HG03066 (cell line): ENCODE results near the gene ELL.
"Not testable (repeated sequence)": the region's sequence is repeated elsewhere in the genome, so short reads cannot be mapped to it uniquely, and the experiment has no call there.

Experiments
- ATAC-seq: cut with Tn5 transposase; IDR thresholded peaks from one replicate; pipeline ENCODE4 v1.9.1; 2021; ENCODE audit warnings: low read depth; ENCODE audit not compliant: unreplicated experiment

ELL gene

DNA sequence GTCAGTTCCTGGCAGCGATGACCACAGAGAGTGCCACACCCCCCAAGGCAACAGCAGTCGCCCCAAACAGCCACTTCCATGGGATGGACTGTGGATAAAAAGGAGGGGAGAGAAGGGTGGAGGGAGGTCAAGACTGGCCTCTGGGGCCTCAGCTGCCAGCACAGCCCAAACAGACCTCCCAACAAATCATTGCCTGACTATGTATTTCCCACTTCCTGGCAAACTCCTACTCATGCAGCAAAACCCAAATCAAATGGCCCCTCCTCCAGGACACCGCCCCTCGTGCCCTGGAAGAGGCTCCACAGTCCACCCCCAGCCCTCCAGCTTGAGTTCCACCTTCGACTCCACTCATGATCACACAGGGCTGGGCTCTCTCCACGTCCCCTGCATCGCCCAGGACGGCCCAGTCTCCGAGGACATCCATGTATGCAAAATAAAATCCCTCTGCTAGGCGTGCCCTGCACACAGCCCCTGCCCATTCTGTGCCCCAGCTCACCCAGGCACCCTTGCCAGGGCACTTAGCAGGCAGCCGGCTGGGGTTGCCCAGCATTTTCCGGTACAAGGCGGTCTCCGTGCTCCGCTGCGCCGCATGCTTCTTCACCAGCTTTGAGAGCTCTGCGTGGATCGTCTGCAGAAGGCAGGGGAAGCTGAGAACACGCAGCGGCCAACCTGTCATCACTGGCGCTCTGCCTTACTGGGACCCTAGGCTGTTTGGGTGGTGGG is 10.5 kb upstream of the ELL start:
- ATAC-seq, result no peak

- ATAC-seq, result no peak
These were observed 9.6 kb upstream of the ELL start for GRCh38 chr19:18531485-18531884.

DNA sequence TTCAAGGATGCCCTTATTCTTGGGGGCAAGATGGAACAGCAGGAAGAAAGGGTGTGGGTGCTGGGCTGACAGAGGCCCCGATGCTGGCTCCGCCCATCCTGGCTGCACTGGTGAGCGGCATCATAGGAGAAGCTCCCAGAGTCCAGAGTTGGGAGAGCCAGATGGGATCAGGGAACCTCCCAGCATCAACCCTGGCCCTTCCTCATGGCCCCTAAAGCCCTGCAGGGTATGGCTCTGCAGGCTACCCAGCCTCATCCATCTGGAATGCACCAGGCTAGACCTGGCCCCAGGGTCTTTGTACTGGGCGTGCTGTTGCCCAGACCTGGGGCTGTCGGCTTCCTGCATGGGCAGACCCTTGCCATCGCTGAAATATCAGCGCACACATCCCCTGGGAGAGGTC is 7.9 kb upstream of the ELL start:
- no peak for ATAC-seq

- no peak for ATAC-seq
These were observed 4.4 kb upstream of the ELL start for GRCh38 chr19:18526316-18526715.

DNA sequence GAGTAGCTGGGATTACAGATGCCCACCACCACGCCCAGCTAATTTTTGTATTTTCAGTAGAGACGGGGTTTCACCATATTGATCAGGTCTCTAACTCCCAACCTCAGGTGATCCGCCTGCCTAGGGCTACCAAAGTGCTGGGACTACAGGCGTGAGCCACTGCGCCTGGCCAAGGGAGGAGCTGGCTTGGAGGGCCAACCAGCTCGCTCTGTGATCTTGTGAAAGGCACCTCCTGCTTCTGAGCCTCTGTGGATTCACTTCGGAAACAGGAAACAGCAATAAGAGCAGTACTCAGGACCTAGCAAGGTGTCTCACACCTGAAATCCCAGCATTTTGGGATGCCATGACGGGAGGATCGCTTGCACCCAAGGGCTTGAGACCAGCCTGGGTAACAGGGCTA is 2.0 kb upstream of the ELL start:
- no peak for ATAC-seq

DNA sequence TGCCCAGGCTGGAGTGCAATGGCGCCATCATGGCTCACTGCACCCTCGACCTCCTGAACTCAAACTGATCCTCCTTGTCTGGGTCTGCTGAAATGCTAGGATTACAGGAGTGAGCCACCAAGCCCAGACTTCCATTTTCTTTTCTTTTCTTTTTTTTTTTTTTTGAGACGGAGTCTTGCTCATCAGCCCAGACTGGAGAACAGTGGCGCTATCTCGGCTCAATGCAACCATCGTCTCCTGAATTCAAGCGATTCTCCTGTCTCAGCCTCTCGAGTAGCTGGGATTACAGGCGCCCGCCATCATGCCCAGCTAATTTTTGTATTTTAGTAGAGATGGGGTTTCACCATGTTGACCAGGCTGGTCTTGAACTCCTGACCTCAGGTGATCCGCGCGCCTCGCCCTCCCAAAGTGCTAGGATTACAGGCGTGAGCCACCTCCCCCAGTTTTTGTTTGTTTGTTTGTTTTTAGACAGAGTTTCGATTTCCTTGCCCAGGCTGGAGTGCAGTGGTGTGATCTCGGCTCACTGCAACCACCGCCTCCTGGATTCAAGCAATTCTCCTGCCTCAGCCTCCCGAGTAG is 1.1 kb upstream of the ELL start:
- ATAC-seq, result not testable (repeated sequence)

DNA sequence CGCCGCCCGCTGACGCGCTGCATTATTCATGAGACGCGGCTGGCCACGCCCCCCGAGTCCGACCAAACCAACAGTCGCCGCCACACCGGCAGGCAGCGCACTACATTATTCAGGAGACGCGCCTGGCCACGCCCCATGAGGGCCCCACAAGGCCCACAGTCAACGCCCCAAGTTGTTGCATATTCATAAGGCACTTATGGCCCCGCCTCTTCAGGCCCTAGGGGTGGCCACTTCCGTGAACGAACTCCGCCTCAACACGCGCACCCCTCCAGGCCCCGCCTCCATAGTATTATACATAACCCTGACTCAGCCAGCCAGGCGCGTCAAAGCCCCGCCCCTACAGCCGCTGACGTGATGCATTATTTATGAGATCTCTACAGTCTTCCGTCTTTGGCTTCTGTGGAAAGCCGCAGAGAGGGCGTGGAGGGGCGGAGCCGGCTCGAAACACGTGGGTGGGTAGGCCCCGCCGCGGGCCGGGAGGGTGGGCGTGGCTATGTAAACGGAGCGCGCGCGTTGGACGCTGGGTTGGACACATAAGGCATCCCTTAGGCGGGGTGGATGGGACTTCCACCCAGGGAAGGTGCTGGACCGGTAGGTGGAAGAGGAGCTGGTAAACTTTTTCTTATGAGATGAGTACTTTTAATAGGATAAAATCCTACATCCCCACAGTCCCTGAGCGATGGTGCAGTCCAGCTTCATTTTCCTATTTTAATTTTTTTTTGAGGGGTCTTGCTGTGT is 423 bp upstream of the ELL start:
- ATAC-seq, result peak; percentile 88

GRCh38 chr19:18520848-18521691 is 800 bp downstream of the ELL start:
- no peak for ATAC-seq

- ATAC-seq, result no peak
These were observed 1.7 kb downstream of the ELL start for GRCh38 chr19:18519962-18520847.

DNA sequence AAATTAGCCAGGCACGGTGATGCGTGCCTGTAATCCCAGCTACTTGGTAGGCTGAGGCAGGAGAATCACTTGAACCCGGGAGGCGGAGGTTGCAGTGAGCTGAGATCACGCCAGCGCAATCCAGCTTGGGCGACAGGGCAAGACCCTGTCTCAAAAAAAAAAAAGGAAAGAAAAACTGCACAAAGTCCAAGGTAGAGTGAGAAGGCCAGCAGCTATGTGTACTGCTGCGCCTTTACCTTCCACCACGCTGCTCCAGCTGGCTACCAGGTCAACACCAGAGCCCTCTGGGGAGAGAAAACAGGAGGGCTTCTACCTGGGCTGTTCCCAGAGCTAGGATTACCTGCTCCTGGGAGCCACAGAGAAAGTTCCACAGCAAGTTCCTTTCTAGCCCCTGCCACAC is 3.2 kb downstream of the ELL start:
- no peak for ATAC-seq

- ATAC-seq, result no peak
These were observed 4.3 kb downstream of the ELL start for GRCh38 chr19:18517606-18518005.

DNA sequence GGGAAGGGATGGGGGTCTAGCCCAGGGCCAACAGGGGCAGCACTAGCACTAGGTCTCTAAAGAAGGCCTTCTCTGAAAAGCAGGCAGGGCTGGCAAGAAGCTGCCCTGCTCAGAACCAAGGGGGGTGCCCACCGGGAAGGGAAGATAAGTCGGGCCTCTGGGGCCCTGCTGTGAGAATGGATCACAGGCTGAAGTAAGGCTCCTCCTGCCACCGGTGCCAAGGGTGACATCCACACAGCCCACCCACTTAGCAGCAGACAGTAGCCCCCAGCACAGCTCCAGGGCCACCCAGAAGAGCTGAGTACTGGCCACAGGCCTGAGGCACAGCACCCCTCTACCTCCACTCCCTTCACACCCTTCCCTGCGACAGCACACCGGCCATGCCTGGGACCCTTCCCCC is 5.9 kb downstream of the ELL start:
- no peak for ATAC-seq

GRCh38 chr19:18514800-18515682 is 6.8 kb downstream of the ELL start:
- no peak for ATAC-seq

DNA sequence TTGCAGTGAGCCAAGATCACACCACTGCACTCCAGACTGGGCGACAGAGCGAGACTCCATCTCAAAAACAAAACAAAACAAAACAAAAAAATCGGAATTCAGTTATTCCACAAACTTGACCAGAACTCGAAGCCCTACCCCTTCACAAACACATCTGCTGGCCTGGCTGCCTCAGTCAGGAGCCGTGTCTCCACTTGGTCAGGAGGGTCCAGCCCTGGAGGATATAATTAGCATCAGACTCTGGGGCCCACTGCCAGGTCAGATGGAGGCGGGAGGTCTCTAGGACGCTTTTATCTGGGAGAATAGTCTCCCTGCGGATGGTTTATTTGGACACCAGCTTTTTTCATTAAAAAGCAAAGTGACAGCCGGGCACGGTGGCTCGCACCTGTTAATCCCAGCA is 8.0 kb downstream of the ELL start:
- no peak for ATAC-seq

DNA sequence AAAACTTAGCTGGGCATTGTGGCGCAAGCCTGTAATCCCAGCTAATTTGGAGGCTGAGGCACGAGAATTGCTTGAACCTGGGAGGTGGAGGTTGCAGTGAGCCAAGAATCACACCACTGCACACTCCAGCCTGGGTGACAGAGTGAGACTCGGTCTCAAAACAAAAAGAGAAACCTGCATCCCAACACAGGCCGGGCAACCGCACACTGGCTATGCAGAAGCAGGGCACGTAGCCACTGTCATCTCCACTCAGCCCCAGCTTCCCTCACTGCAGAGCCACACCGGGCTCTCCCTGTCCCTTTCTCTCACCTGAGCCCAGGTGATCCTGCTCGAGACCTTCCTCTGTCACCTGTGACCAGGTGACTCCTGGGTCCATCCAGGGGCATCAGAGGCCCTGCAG is 11.7 kb downstream of the ELL start:
- no peak for ATAC-seq

GRCh38 chr19:18508585-18508984 is 13.3 kb downstream of the ELL start:
- ATAC-seq, result no peak

- ATAC-seq, result no peak
These were observed 14.0 kb downstream of the ELL start for GRCh38 chr19:18507727-18508440.

GRCh38 chr19:18507021-18507726 is 14.7 kb downstream of the ELL start:
- ATAC-seq, result no peak
